GM12875 (cell line): ENCODE results near the gene SLC66A3.

Experiments used
- H3K4me3 ChIP-seq: one replicate; pipeline ENCODE4 v1.5.1; 2011; ENCODE audit warnings: low read depth, low read length, control low read depth
- TF ChIP-seq, protein P1 (sequence below): IDR thresholded peaks from 2 replicates; pipeline ENCODE4 v1.5.1; 2011; ENCODE audit warnings: low read depth, mild to moderate bottlenecking, control low read depth, inconsistent platforms, low read length, moderate library complexity, borderline replicate concordance; ENCODE audit not compliant: insufficient read depth

The SLC66A3 gene

DNA sequence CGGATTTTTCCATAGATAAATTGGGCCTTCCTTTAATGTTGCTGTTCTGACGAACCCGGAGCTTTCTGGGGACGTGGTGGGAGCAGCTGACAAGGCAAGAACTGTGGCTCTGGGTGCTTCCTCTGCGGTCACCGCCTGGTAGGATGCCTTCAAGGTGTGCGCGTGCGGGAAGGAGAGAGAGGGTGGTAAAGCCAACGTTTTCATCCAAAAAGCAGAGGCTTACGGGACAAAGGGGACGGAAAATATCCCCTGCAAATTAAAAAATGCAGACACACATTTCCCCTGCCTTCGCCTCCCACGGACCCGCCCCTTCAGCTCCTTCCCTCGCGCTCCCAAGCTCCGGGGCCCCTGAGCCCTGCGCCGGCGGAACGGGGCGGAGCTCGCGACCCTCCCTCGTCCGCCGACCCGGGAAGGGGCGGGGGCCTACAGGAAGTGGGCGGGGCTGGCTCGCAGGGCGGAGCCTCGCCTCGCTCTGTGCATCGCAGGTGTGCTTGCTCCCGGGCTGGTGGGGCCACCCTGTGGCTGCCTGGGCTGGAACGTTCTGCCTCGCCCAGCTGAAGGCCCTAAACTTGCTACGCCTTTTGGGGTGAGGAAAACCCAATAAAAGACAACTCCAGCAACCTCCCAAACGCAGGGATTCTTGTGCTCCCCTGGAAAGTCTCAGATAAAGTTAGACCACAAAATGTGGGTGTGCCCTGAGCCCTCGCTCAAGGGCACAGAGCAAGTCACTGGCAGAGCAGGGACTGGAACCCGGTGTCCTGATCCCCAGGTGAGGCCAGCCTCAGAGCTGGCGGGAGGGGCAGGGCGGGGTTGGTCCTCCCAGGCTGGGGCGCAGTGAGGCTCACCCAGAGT is 25.4 kb upstream of the SLC66A3 start:
- TF ChIP-seq, protein P1, sequence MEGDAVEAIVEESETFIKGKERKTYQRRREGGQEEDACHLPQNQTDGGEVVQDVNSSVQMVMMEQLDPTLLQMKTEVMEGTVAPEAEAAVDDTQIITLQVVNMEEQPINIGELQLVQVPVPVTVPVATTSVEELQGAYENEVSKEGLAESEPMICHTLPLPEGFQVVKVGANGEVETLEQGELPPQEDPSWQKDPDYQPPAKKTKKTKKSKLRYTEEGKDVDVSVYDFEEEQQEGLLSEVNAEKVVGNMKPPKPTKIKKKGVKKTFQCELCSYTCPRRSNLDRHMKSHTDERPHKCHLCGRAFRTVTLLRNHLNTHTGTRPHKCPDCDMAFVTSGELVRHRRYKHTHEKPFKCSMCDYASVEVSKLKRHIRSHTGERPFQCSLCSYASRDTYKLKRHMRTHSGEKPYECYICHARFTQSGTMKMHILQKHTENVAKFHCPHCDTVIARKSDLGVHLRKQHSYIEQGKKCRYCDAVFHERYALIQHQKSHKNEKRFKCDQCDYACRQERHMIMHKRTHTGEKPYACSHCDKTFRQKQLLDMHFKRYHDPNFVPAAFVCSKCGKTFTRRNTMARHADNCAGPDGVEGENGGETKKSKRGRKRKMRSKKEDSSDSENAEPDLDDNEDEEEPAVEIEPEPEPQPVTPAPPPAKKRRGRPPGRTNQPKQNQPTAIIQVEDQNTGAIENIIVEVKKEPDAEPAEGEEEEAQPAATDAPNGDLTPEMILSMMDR, result peak; percentile 71
- H3K4me3 ChIP-seq, result peak overlapping the region; percentile 8

DNA sequence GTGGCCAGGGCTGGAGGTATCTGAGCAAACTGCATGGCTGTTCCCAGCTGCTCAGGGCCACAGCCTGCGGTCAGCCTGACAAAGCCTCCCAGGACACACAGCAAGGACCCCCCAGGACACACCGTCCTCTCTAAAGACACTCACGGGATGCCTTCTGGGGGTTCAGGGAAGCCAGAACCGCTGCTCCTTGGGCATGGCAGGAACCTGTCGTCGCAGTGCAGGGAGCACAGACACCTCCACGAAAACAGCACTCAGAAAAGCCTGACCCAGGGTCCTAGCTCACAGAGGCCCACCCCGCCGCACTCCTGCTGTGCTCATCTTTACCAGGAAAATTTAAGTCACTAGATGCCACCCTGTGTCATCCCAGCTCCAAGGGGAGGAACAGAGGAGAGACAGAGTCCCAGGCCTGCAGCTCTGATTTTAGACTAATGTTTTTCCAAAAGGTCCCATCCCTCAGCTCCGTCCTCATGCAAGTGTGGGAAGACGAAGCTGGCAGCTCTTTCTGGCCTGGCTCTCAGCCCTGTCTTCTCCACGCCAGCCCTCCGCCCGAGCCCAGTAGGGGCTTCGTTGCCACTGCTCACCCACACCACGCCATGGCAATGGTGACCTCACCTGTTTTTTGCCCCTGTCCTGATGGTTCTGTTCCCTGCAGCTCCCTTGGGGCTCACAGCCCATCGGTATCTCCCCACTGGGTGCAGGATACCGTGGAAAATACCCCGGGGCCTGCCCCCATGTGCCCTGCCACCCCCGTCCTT is 23.9 kb upstream of the SLC66A3 start:
- TF ChIP-seq, protein P1, result no peak
- H3K4me3 ChIP-seq, result no peak overlapping the region

GRCh38 chr2:11132036-11132671 is 23.1 kb upstream of the SLC66A3 start:
- H3K4me3 ChIP-seq, result no peak overlapping the region
- TF ChIP-seq, protein P1, result no peak

DNA sequence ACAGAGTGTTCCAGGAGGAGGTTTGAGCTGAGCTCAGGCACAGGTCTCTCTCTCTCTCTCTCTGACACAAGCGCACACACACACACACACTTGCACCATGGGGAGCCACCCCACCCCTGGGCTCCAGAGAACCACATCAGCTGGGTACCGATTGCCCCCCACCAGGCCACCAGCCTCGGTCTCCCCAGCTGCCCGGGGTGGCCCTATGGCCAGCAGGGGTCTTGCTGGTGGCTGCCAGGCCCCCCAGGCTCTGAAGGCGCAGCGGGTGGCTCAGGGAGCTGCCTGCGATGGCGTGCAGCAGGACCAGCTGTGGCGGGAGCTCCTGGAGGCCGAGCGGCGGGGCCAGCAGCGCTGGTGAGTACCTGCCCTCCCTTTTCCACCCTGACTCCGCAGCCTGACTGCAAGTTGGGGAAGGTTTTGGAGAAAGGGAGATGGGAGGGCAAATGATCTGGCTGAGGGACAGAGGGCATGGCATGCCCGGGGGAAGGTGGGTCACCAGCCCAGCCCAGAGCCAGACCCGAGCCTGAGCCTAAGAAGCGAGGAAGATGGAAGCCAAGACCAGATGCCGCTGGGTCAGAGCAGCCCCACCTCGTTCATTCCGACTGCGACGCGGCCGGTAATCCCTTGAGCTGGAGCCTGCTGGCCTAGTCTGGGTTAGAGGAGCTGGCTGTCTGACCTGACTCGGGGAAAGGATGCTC is 21.9 kb upstream of the SLC66A3 start:
- TF ChIP-seq, protein P1, result no peak

DNA sequence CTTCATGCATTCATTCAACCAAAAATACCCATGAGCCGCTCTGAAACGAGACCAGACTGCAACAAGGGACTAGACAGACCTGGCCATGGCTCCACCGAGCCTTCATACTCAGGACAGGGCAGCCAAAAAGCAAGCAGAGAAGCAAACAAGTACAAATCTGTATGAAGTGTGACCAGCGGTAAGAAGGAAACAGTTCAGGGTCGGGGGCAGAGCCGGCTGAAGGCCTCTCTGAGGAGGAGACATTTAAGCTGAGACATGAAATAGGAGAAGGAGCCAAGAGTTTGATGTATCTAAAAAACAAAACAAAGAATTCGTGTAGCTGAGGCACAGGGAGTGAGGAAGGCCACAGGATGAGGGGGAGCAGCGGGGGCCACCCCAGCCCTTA is 21.3 kb upstream of the SLC66A3 start:
- TF ChIP-seq, protein P1, result no peak
- H3K4me3 ChIP-seq, result no peak overlapping the region

More for the DNA sequence above, 21.9 kb upstream of the SLC66A3 start:
- H3K4me3 ChIP-seq, result no peak overlapping the region

GRCh38 chr2:11134349-11134748 is 20.9 kb upstream of the SLC66A3 start:
- TF ChIP-seq, protein P1, result no peak
- no peak overlapping the region for H3K4me3 ChIP-seq
